ENCODE results near the gene BET1L.
"Not testable (repeated sequence)": the region's sequence is repeated elsewhere in the genome, so short reads cannot be mapped to it uniquely, and the experiment has no call there.

The BET1L gene

DNA sequence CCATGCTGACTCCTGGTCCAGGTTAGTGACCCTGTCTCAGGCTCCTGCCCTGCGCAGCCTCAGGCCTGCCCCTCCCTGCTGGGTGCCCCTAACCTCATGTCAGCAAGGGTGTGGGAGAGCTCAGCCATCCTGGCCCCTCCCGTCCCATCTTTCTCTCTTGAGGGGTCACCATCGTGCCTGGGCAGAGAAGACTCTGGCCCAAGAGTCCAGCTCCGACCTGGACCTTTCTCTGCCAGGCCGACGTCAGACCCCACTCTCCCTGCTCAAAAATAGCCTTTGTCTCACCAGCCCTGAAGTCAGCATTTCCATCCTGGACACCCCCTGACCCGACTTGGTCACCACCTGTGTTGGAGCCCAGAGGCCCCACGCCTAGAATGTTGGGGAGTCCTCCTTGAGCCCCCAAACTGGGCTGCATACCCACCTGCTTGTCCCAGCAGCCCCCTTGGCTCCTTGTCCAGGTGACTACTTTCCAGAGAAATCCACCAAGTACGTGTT, 9.4 kb downstream of the BET1L start:
- no peak overlapping the region for H3K4me2 ChIP-seq (ENCODE audit: insufficient read depth, low read length, poor library complexity, severe bottlenecking)
- H3K36me3 ChIP-seq (replicated peaks in 1 of 2; ENCODE audit: control insufficient read depth in 2 of 2, insufficient read depth in 2 of 2, low read length in 2 of 2): peaks cover 5 to 10% of the 10 kb centered on the region in 2 donors
- no peak for DNase-seq (ENCODE audit: low spot score)
- H2AK5ac ChIP-seq (ENCODE audit: low read depth, low read length): no peak overlapping the region
- no peak overlapping the region for H4K8ac ChIP-seq (ENCODE audit: low read depth, low read length)
- peak overlapping the region; percentile 57 for H3K18ac ChIP-seq (ENCODE audit: low read length)
- H3K9me3 ChIP-seq (replicated peaks in 1 of 2; ENCODE audit: control insufficient read depth in 2 of 2, insufficient read depth in 1 of 2, low read depth in 1 of 2, low read length in 2 of 2): no peaks in the 10 kb centered on the region
- no peaks in the 10 kb centered on the region for H3K27me3 ChIP-seq (ENCODE audit: control insufficient read depth in 3 of 3, insufficient read depth in 3 of 3, low read depth in 1 of 3, low read length in 3 of 3)
- H3K4me1 ChIP-seq (ENCODE audit: control insufficient read depth in 2 of 2, insufficient read depth in 1 of 2, low read depth in 1 of 2, low read length in 2 of 2): no peaks in the 10 kb centered on the region
- no peaks in the 10 kb centered on the region for H3K79me1 ChIP-seq (ENCODE audit: low read depth, low read length)
- H3K4ac ChIP-seq (ENCODE audit: low read length): no peak overlapping the region
- no peak overlapping the region for H2BK15ac ChIP-seq (ENCODE audit: low read length)
- H3K14ac ChIP-seq (ENCODE audit: low read length): no peak overlapping the region
- peak overlapping the region; percentile 66 for H2BK5ac ChIP-seq (ENCODE audit: low read length)
- no peak overlapping the region for H2AFZ ChIP-seq (ENCODE audit: low read length)
- H3K9ac ChIP-seq (ENCODE audit: low read depth, low read length, poor library complexity): no peak overlapping the region
- H2BK12ac ChIP-seq (ENCODE audit: low read length): no peak overlapping the region
- peak overlapping the region; percentile 73 for H3K23ac ChIP-seq (ENCODE audit: low read depth, low read length, poor library complexity)
- peak overlapping the region in 1 of 2 donors; percentile 14 for H3K4me3 ChIP-seq (ENCODE audit: low read length in 2 of 2)
- no peak overlapping the region for H4K91ac ChIP-seq (ENCODE audit: low read depth, low read length, poor library complexity)
- H2BK120ac ChIP-seq (ENCODE audit: low read depth, low read length): peak overlapping the region; percentile 72
- no CpG with 5 or more reads among the region's 9 CpGs for WGBS, 2 donors (ENCODE audit: extremely low coverage in 2 of 2, insufficient read length in 2 of 2, insufficient replicate concordance in 1 of 2)
- no peak overlapping the region for H3K27ac ChIP-seq (replicated peaks; ENCODE audit: low read length)

DNA sequence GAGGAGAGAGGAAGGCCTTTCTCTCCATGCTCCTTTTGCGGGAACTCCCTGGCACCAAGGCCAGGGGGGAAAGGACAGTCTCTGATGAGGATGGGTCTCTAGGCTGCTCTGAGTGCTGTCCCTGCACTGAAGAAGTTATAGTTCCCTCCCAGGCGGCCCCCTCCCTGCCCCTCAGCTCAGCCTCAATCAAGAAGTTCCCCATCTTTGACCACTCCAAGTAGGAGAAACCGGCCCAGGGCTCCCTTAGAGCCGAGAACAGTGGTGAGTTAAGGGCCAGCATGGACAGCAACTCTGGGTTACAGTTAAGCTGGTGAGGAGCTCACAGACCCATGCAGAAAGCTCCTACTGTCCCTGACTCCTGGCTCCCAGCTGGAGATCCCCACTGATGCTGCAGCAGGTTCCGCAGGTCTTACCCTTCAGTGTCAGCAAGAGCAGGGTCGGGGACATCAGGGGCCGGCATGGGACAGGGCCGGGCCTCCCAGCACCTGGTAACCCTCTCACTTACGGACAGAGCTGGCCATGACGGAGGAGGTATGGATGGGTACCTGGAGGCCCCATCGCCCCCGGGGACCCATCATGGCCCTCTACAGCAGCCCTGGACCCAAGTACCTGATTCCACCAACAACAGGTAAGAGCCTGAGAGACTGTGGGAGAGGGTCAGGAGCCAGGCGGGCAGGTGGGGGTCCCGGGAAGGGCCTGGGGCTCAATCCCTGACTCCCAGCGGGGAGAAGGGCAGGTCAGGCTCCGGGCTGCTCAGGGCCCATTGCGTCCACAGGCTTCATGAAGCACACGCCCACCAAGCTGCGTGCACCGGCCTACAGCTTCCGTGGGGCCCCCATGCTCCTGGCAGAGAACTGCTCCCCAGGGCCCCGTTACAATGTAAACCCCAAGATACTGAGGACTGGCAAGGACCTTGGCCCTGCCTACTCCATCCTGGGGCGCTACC, 10.1 kb downstream of the BET1L start:
- DNase-seq (ENCODE audit: low spot score): no peak
- Histone ChIP-seq H3K27ac (replicated peaks; ENCODE audit: low read length) (no peak overlapping the region), H2BK12ac (ENCODE audit: low read length) (no peak overlapping the region), H3K4me2 (ENCODE audit: insufficient read depth, low read length, poor library complexity, severe bottlenecking) (no peak overlapping the region), H2AK5ac (ENCODE audit: low read depth, low read length) (no peak overlapping the region), H2BK120ac (ENCODE audit: low read depth, low read length) (no peak overlapping the region), H4K91ac (ENCODE audit: low read depth, low read length, poor library complexity) (no peak overlapping the region), H3K4me1 (ENCODE audit: control insufficient read depth in 2 of 2, insufficient read depth in 1 of 2, low read depth in 1 of 2, low read length in 2 of 2) (no peaks in the 10 kb centered on the region), H3K9me3 (replicated peaks in 1 of 2; ENCODE audit: control insufficient read depth in 2 of 2, insufficient read depth in 1 of 2, low read depth in 1 of 2, low read length in 2 of 2) (no peaks in the 10 kb centered on the region), H3K27me3 (ENCODE audit: control insufficient read depth in 3 of 3, insufficient read depth in 3 of 3, low read depth in 1 of 3, low read length in 3 of 3) (no peaks in the 10 kb centered on the region), H3K9ac (ENCODE audit: low read depth, low read length, poor library complexity) (no peak overlapping the region), H3K23ac (ENCODE audit: low read depth, low read length, poor library complexity) (peak overlapping the region; percentile 89), H4K8ac (ENCODE audit: low read depth, low read length) (no peak overlapping the region), H2BK15ac (ENCODE audit: low read length) (no peak overlapping the region), H3K18ac (ENCODE audit: low read length) (peak overlapping the region; percentile 57), H3K79me1 (ENCODE audit: low read depth, low read length) (no peaks in the 10 kb centered on the region), H3K14ac (ENCODE audit: low read length) (no peak overlapping the region), H3K4me3 (ENCODE audit: low read length in 2 of 2) (peak overlapping the region in 1 of 2 donors; percentile 14), H2BK5ac (ENCODE audit: low read length) (peak overlapping the region; percentile 66), H3K4ac (ENCODE audit: low read length) (no peak overlapping the region), H3K36me3 (replicated peaks in 1 of 2; ENCODE audit: control insufficient read depth in 2 of 2, insufficient read depth in 2 of 2, low read length in 2 of 2) (peaks cover 5 to 10% of the 10 kb centered on the region in 2 donors), H2AFZ (ENCODE audit: low read length) (no peak overlapping the region)
- WGBS, 2 donors (ENCODE audit: extremely low coverage in 2 of 2, insufficient read length in 2 of 2, insufficient replicate concordance in 1 of 2): no CpG with 5 or more reads among the region's 23 CpGs

DNA sequence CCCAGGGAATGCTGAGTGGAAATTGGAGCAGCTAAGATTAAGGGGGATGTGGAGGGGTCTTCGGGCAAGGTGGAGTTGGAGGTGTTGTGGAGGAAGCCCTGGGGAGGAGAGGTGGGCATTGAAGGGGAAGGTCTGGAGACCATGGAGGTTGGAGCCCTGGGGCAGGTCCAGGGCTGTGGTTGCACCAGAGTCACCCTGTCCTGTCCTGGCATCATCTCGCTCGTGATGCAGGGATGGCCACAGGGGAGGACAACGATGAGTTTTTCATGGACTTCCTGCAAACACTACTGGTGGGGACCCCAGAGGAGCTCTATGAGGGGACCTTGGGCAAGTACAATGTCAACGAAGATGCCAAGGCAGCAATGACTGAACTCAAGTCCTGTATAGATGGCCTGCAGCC, 13.7 kb downstream of the BET1L start:
- not testable (repeated sequence) for DNase-seq (ENCODE audit: low spot score); H2BK12ac ChIP-seq (ENCODE audit: low read length); H3K4me3 ChIP-seq (ENCODE audit: low read length in 2 of 2)

DNA sequence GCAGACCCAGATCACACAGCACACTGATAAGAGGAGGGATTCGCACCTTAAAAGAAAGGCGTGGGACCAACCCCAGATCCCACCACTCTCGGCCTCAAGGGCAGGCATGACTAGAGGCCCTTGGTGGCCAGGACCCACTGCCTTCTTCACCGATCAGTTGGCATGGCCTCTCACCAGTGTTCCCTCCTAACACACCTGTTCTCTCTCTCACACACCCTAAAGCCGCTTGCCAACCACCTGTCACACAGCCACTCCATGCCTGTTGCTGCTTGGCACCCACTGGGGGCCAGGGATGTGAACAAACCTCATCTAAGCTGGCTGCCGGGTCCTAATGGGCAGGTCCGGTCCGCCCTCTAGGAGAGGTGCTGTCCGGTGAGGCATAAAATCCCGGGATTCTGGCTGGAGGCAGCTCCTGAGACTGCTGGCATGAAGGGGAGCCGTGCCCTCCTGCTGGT, 14.5 kb downstream of the BET1L start, which contains the start of gene SCGB1C1:
TSS of gene SCGB1C1 (plus strand) at position 405 of the 455 bp plus-strand sequence. CDS start at position 427, 22 bp downstream.
- not testable (repeated sequence) for H3K79me1 ChIP-seq (ENCODE audit: low read depth, low read length); H2BK15ac ChIP-seq (ENCODE audit: low read length); H3K9me3 ChIP-seq (replicated peaks in 1 of 2; ENCODE audit: control insufficient read depth in 2 of 2, insufficient read depth in 1 of 2, low read depth in 1 of 2, low read length in 2 of 2); H3K27me3 ChIP-seq (ENCODE audit: control insufficient read depth in 3 of 3, insufficient read depth in 3 of 3, low read depth in 1 of 3, low read length in 3 of 3); H2AK5ac ChIP-seq (ENCODE audit: low read depth, low read length); H2BK5ac ChIP-seq (ENCODE audit: low read length); H3K4me1 ChIP-seq (ENCODE audit: control insufficient read depth in 2 of 2, insufficient read depth in 1 of 2, low read depth in 1 of 2, low read length in 2 of 2); H2AFZ ChIP-seq (ENCODE audit: low read length); H3K4ac ChIP-seq (ENCODE audit: low read length); H3K9ac ChIP-seq (ENCODE audit: low read depth, low read length, poor library complexity); H3K23ac ChIP-seq (ENCODE audit: low read depth, low read length, poor library complexity); H4K8ac ChIP-seq (ENCODE audit: low read depth, low read length); H3K4me2 ChIP-seq (ENCODE audit: insufficient read depth, low read length, poor library complexity, severe bottlenecking); H3K4me3 ChIP-seq (ENCODE audit: low read length in 2 of 2); H3K36me3 ChIP-seq (replicated peaks in 1 of 2; ENCODE audit: control insufficient read depth in 2 of 2, insufficient read depth in 2 of 2, low read length in 2 of 2); H3K27ac ChIP-seq (replicated peaks; ENCODE audit: low read length); H4K91ac ChIP-seq (ENCODE audit: low read depth, low read length, poor library complexity); H2BK12ac ChIP-seq (ENCODE audit: low read length); H3K18ac ChIP-seq (ENCODE audit: low read length); H3K14ac ChIP-seq (ENCODE audit: low read length); H2BK120ac ChIP-seq (ENCODE audit: low read depth, low read length); DNase-seq (ENCODE audit: low spot score)
- WGBS, 2 donors (ENCODE audit: extremely low coverage in 2 of 2, insufficient read length in 2 of 2, insufficient replicate concordance in 1 of 2): no CpG with 5 or more reads among the region's 11 CpGs

More for the DNA sequence above, 13.7 kb downstream of the BET1L start:
- not testable (repeated sequence) for H3K9ac ChIP-seq (ENCODE audit: low read depth, low read length, poor library complexity); H3K27me3 ChIP-seq (ENCODE audit: control insufficient read depth in 3 of 3, insufficient read depth in 3 of 3, low read depth in 1 of 3, low read length in 3 of 3); H2BK5ac ChIP-seq (ENCODE audit: low read length); H3K23ac ChIP-seq (ENCODE audit: low read depth, low read length, poor library complexity); H3K4me1 ChIP-seq (ENCODE audit: control insufficient read depth in 2 of 2, insufficient read depth in 1 of 2, low read depth in 1 of 2, low read length in 2 of 2); H3K4ac ChIP-seq (ENCODE audit: low read length); H2BK15ac ChIP-seq (ENCODE audit: low read length); H3K4me2 ChIP-seq (ENCODE audit: insufficient read depth, low read length, poor library complexity, severe bottlenecking); H2AFZ ChIP-seq (ENCODE audit: low read length); H3K79me1 ChIP-seq (ENCODE audit: low read depth, low read length); H4K91ac ChIP-seq (ENCODE audit: low read depth, low read length, poor library complexity); H3K9me3 ChIP-seq (replicated peaks in 1 of 2; ENCODE audit: control insufficient read depth in 2 of 2, insufficient read depth in 1 of 2, low read depth in 1 of 2, low read length in 2 of 2); H3K18ac ChIP-seq (ENCODE audit: low read length); H3K27ac ChIP-seq (replicated peaks; ENCODE audit: low read length); H4K8ac ChIP-seq (ENCODE audit: low read depth, low read length); H2BK120ac ChIP-seq (ENCODE audit: low read depth, low read length); H3K14ac ChIP-seq (ENCODE audit: low read length); H2AK5ac ChIP-seq (ENCODE audit: low read depth, low read length); H3K36me3 ChIP-seq (replicated peaks in 1 of 2; ENCODE audit: control insufficient read depth in 2 of 2, insufficient read depth in 2 of 2, low read length in 2 of 2)
- WGBS, 2 donors (ENCODE audit: extremely low coverage in 2 of 2, insufficient read length in 2 of 2, insufficient replicate concordance in 1 of 2): no CpG with 5 or more reads among the region's 5 CpGs
